Body of pancreas (tissue), 4 donors: ENCODE data around the gene AQP12B. TPM values are rescaled to one million over a fixed set of nuclear protein-coding genes. Genes with fewer than 3 reads are reported as not detected.

Experiments
- ATAC-seq: fragments of 150-250 bp; one replicate; pipeline ENCODE4 v1.9.1; 2016
- DNase-seq, 4 donors: peaks; one replicate each; pipeline ENCODE4 v3.0.0-alpha.2; 2019
- H3K27ac ChIP-seq, 4 donors: fragments of 200-600 bp; sonication (generic); 1 replicate in 3 of 4; 2 replicates in 1 of 4; pipeline versions ENCODE4 v1.5.1 to v1.6.1; 2016 to 2019; ENCODE audit warnings: mild to moderate bottlenecking in 1 of 4, mixed read lengths in 1 of 4, moderate library complexity in 1 of 4
- H3K27me3 ChIP-seq, 2 donors: fragments of 200-600 bp; sonication (generic); one replicate each; pipeline ENCODE4 v1.6.0; 2016; ENCODE audit warnings: mild to moderate bottlenecking in 1 of 2
- H3K36me3 ChIP-seq, 2 donors: fragments of 200-600 bp; sonication (generic); replicated peaks in 1 of 2; 2 replicates each; pipeline ENCODE4 v1.5.1; 2016; ENCODE audit warnings: low read depth in 2 of 2; ENCODE audit not compliant: insufficient read depth in 1 of 2
- H3K4me1 ChIP-seq: fragments of 200-600 bp; sonication (generic); one replicate; pipeline ENCODE4 v1.6.0; 2016
- H3K4me3 ChIP-seq, 2 donors: fragments of 200-600 bp; sonication (generic); 1 replicate in 1 of 2; 2 replicates in 1 of 2; pipeline ENCODE4 v1.5.1; 2016 to 2019
- H3K9me3 ChIP-seq, 3 donors: fragments of 200-600 bp; sonication (generic); 1 replicate in 2 of 3; 2 replicates in 1 of 3; pipeline ENCODE4 v1.5.1; 2016
- CTCF ChIP-seq, 7 experiments: fragments of 450-650 bp in 4 of 7; fragments of 200-600 bp in 3 of 7; sonication (generic) in 3 of 7; IDR thresholded peaks; one replicate each; pipeline ENCODE4 v1.5.1; 2016 to 2019; ENCODE audit warnings: antibody characterized with exemption in 7 of 7
- POLR2A ChIP-seq, 3 donors: fragments of 450-650 bp; IDR thresholded peaks; one replicate each; pipeline ENCODE4 v1.6.1; 2016; ENCODE audit warnings: antibody characterized with exemption in 3 of 3, mild to moderate bottlenecking in 2 of 3
- WGBS, 2 donors: methylation state at CpG; one replicate each; pipeline ENCODE4 v1.1.5; 2017; 5-methylcytosine and 5-hydroxymethylcytosine counted together
- intact Hi-C: fragments of 100-400 bp; cut with DNase I; formaldehyde crosslinking; loops from one replicate; pipeline ENCODE4 v1.15.1; 2023
- total RNA-seq, 2 donors: library from RNA; depleted of rRNA; stranded (reverse); fragments of >200 nt; gene quantifications; one replicate each; pipeline ENCODE4 v1.1.0, GENCODE V29; 2016

The AQP12B gene
- total RNA-seq, 2 donors from 2014 or later = 328 to 392 TPM

- Histone ChIP-seq H3K27me3 (no peaks in the 10 kb centered on the region), H3K4me3 (no peak overlapping the region), H3K4me1 (no peaks in the 10 kb centered on the region), H3K9me3 (no peaks in the 10 kb centered on the region), H3K36me3 (no peaks in the 10 kb centered on the region), H3K27ac (no peak overlapping the region)
- intact Hi-C loops = no loop called here
- ATAC-seq (no peak), DNase-seq (no peak)
- no peak for TF ChIP-seq CTCF (IDR thresholded peaks at IDR 0.05)
- no peak for TF ChIP-seq POLR2A (IDR thresholded peaks at IDR 0.05)
- 69 to 70% methylated on average over 3 of the region's 3 CpGs for WGBS, 2 donors
Measured at GRCh38 chr2:240635998-240636547, 46.6 kb downstream of the AQP12B start.

- Histone ChIP-seq H3K27me3 (no peaks in the 10 kb centered on the region), H3K36me3 (no peaks in the 10 kb centered on the region), H3K4me3 (no peak overlapping the region), H3K4me1 (no peaks in the 10 kb centered on the region), H3K9me3 (no peaks in the 10 kb centered on the region), H3K27ac (no peak overlapping the region)
- 50 to 76% methylated on average over 1 to 6 of the region's 6 CpGs for WGBS, 2 donors
- DNase-seq (peak in 1 of 4 donors; percentile 8), ATAC-seq (no peak)
- TF ChIP-seq CTCF (IDR thresholded peaks at IDR 0.05) (no peak), POLR2A (IDR thresholded peaks at IDR 0.05) (no peak)
- intact Hi-C loops = no loop called here
Measured at GRCh38 chr2:240635121-240635997, 47.3 kb downstream of the AQP12B start.

- no peaks in the 10 kb centered on the region for H3K36me3 ChIP-seq
- DNase-seq (peak in 1 of 4 donors; percentile 5), ATAC-seq (no peak)
- H3K9me3 ChIP-seq = no peaks in the 10 kb centered on the region
- no peak overlapping the region for H3K4me3 ChIP-seq
- intact Hi-C loops = no loop called here
- H3K27ac ChIP-seq = no peak overlapping the region
- H3K27me3 ChIP-seq = no peaks in the 10 kb centered on the region
- H3K4me1 ChIP-seq = no peaks in the 10 kb centered on the region
- 100% methylated on average over 1 of the region's 1 CpG; no CpG with 5 or more reads in 1 of the 2 donors for WGBS, 2 donors
- TF ChIP-seq POLR2A (IDR thresholded peaks at IDR 0.05) (no peak), CTCF (IDR thresholded peaks at IDR 0.05) (no peak)
Measured at GRCh38 chr2:240632306-240632721, 50.4 kb downstream of the AQP12B start.

GRCh38 chr2:240631548-240632305 lies 51.0 kb downstream of the AQP12B start:
- H3K4me1 ChIP-seq = no peaks in the 10 kb centered on the region
- 72 to 82% methylated on average over 3 to 11 of the region's 11 CpGs for WGBS, 2 donors
- H3K27ac ChIP-seq = no peak overlapping the region
- TF ChIP-seq CTCF (IDR thresholded peaks at IDR 0.05) (no peak), POLR2A (IDR thresholded peaks at IDR 0.05) (no peak)
- H3K27me3 ChIP-seq = no peaks in the 10 kb centered on the region
- H3K4me3 ChIP-seq = no peak overlapping the region
- H3K9me3 ChIP-seq = no peaks in the 10 kb centered on the region
- no peak for ATAC-seq
- intact Hi-C loops = no loop called here
- peak in 1 of 4 donors; percentile 7 for DNase-seq
- no peaks in the 10 kb centered on the region for H3K36me3 ChIP-seq
